OCI-LY3 (cell line): ENCODE data around the gene ANKRD17.

Experiments
- H2AFZ ChIP-seq: fragments of 200-600, 300-600 bp; shearing (Covaris generic); 2 replicates; pipeline ENCODE4 v1.6.0; 2014; ENCODE audit warnings: antibody characterized with exemption, low read depth, low read length
- H3K27ac ChIP-seq: fragments of 200-600, 300-600 bp; sonication (generic); 2 replicates; pipeline ENCODE4 v1.5.1; 2014; ENCODE audit warnings: mild to moderate bottlenecking, low read length, moderate library complexity, mixed read lengths
- H3K27me3 ChIP-seq: fragments of 200-600, 300-600 bp; sonication (generic); 2 replicates; pipeline ENCODE4 v1.6.1; 2014; ENCODE audit warnings: low read depth, low read length, mixed read lengths
- H3K36me3 ChIP-seq: fragments of 200-600, 300-600 bp; sonication (generic); replicated peaks from 2 replicates; pipeline ENCODE3; 2014; ENCODE audit warnings: low read depth, low read length, mixed read lengths
- H3K4me1 ChIP-seq: fragments of 300-600, 200-600 bp; sonication (generic); 2 replicates; pipeline ENCODE4 v1.6.1; 2014; ENCODE audit warnings: low read length, mixed read lengths
- H3K4me2 ChIP-seq: fragments of 200-600, 300-600 bp; sonication (generic); 2 replicates; pipeline ENCODE4 v1.6.1; 2014; ENCODE audit warnings: low read length, mixed read lengths
- H3K4me3 ChIP-seq: fragments of 300-600, 200-600 bp; sonication (generic); 2 replicates; pipeline ENCODE4 v1.5.1; 2014; ENCODE audit warnings: antibody characterized with exemption, mild to moderate bottlenecking, low read length, moderate library complexity
- H3K79me2 ChIP-seq: fragments of 300-600, 200-600 bp; shearing (Covaris generic); 2 replicates; pipeline ENCODE4 v1.6.1; 2014; ENCODE audit warnings: mild to moderate bottlenecking, low read length, mixed read lengths
- H3K9ac ChIP-seq: fragments of 300-600, 200-600 bp; shearing (Covaris generic); 2 replicates; pipeline ENCODE4 v1.6.0; 2014; ENCODE audit warnings: mild to moderate bottlenecking, low read length, moderate library complexity
- H3K9me3 ChIP-seq: fragments of 200-600, 300-600 bp; shearing (Covaris generic); 2 replicates; pipeline ENCODE4 v1.6.1; 2014; ENCODE audit warnings: low read length, mixed read lengths; ENCODE audit not compliant: insufficient read depth
- H4K20me1 ChIP-seq: fragments of 200-600, 300-600 bp; sonication (generic); 2 replicates; pipeline ENCODE4 v1.6.1; 2016; ENCODE audit warnings: low read length, mixed read lengths; ENCODE audit not compliant: insufficient read depth
- CTCF ChIP-seq: fragments of 200-600, 300-600 bp; sonication (generic); IDR thresholded peaks from 2 replicates; pipeline ENCODE4 v1.5.1; 2014; ENCODE audit warnings: antibody characterized with exemption, low read length, low read depth
- EZH2phosphoT487 ChIP-seq: fragments of 200-600 bp; shearing (Covaris generic); IDR thresholded peaks from 2 replicates; pipeline ENCODE4 v1.6.1; 2018; ENCODE audit warnings: antibody characterized with exemption, mixed run types, low read depth

Gene ANKRD17

GRCh38 chr4:73281982-73282381, 23.4 kb upstream of the ANKRD17 start:
- Histone ChIP-seq H3K4me1 (no peaks in the 10 kb centered on the region), H3K79me2 (no peaks in the 10 kb centered on the region), H2AFZ (no peak overlapping the region), H3K4me2 (no peak overlapping the region), H3K9ac (no peak overlapping the region), H3K9me3 (no peaks in the 10 kb centered on the region), H3K27ac (no peak overlapping the region), H4K20me1 (no peaks in the 10 kb centered on the region), H3K27me3 (no peaks in the 10 kb centered on the region), H3K36me3 (no peaks in the 10 kb centered on the region), H3K4me3 (no peak overlapping the region)
- TF ChIP-seq CTCF (no peak), EZH2phosphoT487 (no peak)

- Histone ChIP-seq H3K4me2 (no peak overlapping the region), H3K9ac (no peak overlapping the region), H3K4me3 (no peak overlapping the region)
These were observed 22.8 kb upstream of the ANKRD17 start for GRCh38 chr4:73281396-73281795.

GRCh38 chr4:73277201-73277600, 18.6 kb upstream of the ANKRD17 start:
- Histone ChIP-seq H3K9ac (no peak overlapping the region), H3K9me3 (no peaks in the 10 kb centered on the region), H3K79me2 (no peaks in the 10 kb centered on the region), H3K4me2 (no peak overlapping the region), H3K4me1 (no peaks in the 10 kb centered on the region), H3K27me3 (no peaks in the 10 kb centered on the region), H3K27ac (no peak overlapping the region), H2AFZ (no peak overlapping the region), H3K36me3 (no peaks in the 10 kb centered on the region), H3K4me3 (no peak overlapping the region), H4K20me1 (no peaks in the 10 kb centered on the region)
- TF ChIP-seq CTCF (no peak), EZH2phosphoT487 (no peak)

More at GRCh38 chr4:73281396-73281795, 22.8 kb upstream of the ANKRD17 start:
- H4K20me1 ChIP-seq: no peaks in the 10 kb centered on the region
- H3K36me3 ChIP-seq: no peaks in the 10 kb centered on the region
- no peaks in the 10 kb centered on the region for H3K9me3 ChIP-seq
- no peak overlapping the region for H3K27ac ChIP-seq
- no peaks in the 10 kb centered on the region for H3K4me1 ChIP-seq
- H3K27me3 ChIP-seq: no peaks in the 10 kb centered on the region
- H3K79me2 ChIP-seq: no peaks in the 10 kb centered on the region
- H2AFZ ChIP-seq: no peak overlapping the region
- TF ChIP-seq CTCF: no peak
- no peak for TF ChIP-seq EZH2phosphoT487

GRCh38 chr4:73275318-73275654, 16.7 kb upstream of the ANKRD17 start:
- Histone ChIP-seq H3K79me2 (no peaks in the 10 kb centered on the region), H2AFZ (no peak overlapping the region), H3K4me3 (no peak overlapping the region), H3K4me1 (no peaks in the 10 kb centered on the region), H3K4me2 (no peak overlapping the region), H3K9me3 (no peaks in the 10 kb centered on the region), H4K20me1 (no peaks in the 10 kb centered on the region), H3K9ac (no peak overlapping the region), H3K27me3 (no peaks in the 10 kb centered on the region), H3K36me3 (no peaks in the 10 kb centered on the region), H3K27ac (no peak overlapping the region)
- TF ChIP-seq CTCF (no peak), EZH2phosphoT487 (no peak)
